ENCODE measurements around the gene KATNBL1.

KATNBL1 gene

DNA sequence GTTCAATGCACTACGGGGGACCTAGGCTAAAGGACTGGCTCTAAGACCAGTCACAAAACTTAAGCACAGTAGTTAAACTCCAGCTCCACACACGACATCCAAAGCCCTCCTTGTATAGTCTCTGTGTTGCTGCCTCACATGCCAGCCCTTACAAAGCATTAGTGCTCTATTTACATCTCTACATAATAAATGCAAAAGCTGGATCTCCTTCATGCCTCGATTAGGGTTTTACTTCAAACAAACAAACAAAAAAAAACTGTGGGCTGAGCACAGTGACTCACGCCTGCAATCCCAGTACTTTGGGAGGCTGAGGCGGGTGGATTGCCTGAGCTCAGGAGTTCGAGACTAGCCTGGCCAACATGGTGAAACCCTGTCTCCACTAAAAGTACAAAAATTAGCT is 98.4 kb downstream of the KATNBL1 start:
- DNase-seq, result no peak

DNA sequence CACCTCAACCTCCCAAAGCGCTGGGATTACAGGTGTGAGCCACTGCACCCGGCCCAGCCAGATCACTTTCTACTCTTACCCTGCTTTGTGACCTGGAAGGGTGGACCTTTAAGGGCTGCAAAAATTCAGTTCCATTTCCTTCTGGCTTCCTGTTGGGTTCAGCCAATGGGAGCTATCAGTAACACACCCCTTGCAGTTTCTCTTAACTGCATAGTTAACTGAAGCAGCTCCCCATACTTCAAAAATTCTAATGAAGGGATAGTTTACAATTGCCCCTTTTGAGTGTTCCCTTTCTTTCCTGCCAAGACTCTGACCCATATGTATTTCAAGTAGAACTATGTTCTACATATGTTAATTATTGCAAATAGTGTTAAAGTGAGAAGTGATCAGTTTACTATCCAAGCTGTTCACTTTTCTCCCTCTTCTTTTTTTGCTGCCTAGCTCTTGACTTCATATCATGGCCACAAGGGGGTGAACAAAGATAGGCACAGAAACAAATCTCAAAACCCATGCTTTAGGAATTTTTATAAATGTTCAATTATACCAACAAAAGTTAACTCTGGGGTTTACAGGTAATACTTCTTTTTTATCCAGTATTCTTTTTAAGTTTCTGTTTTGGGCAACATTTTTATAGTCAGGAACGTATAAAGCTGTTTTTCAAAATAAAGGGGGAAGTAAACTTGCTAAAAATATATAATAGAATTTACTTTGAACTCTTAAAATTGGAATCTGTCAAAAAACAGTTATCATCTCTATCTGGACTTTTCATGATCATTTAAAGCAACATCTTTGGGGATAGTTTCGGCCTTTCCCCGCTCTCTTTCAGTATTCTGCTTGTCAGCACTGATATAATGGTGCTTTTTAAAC is 99.9 kb downstream of the KATNBL1 start:
- DNase-seq, result no peak

DNA sequence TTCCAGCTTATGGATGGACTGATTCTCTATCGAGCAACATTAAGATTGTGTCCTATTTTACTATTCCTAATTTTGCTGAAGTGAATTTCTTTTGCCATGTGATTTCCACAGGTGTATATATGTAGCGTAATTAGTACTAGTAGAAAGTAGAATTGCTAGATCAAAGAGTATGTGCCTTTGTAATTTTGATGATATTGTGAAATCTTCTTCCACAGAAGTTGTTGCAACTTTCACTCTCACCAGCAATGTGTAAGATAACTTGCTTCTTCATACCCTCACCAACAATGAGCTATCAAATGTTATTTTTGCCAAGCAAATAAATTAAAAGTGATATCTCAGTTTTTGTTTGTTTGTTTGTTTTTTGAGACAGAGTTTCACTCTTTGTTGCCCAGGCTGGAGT is 102.6 kb downstream of the KATNBL1 start:
- DNase-seq, result no peak

DNA sequence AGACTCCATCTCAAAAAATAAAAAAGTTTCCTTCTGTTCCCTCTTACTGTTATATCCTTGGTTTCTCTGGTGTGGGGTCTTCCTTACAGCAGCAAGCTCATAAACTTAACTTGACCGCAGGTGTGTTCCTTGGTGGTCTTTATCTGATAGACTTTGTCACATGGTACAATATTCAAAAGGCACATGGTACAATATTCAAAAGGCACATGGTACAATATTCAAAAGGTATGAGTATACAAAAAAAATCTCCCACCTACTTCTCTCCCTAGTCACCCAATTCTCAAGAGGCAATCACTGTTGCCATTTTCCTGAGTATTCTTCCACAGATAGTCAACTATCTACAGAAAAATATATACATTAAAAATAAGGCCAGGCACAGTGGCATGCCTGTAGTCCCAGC is 103.5 kb downstream of the KATNBL1 start:
- DNase-seq, result no peak

DNA sequence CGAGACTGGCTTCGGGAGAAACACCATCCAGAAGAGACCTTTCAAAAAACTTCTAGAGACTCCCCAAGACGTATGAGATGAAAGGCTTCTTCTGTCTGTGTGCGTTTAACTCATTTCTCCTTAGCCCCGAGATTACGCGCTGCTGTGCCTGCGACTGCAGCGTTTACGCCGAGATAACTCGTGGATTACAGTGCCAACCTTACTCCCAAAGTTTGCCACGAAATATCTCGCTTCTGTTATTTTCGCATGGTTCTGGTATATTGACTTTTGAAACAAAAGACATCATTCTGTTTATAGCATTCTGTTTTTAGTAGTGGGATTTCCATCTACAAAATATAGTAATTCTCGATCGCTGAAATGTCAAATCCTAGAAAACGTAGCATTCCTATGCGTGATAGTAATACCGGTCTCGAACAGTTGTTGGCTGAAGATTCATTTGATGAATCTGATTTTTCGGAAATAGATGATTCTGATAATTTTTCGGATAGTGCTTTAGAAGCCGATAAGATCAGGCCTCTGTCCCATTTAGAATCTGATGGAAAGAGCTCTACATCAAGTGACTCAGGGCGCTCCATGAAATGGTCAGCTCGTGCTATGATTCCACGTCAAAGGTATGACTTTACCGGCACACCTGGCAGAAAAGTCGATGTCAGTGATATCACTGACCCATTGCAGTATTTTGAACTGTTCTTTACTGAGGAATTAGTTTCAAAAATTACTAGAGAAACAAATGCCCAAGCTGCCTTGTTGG is 107.5 kb downstream of the KATNBL1 start:
- no peak for DNase-seq

DNA sequence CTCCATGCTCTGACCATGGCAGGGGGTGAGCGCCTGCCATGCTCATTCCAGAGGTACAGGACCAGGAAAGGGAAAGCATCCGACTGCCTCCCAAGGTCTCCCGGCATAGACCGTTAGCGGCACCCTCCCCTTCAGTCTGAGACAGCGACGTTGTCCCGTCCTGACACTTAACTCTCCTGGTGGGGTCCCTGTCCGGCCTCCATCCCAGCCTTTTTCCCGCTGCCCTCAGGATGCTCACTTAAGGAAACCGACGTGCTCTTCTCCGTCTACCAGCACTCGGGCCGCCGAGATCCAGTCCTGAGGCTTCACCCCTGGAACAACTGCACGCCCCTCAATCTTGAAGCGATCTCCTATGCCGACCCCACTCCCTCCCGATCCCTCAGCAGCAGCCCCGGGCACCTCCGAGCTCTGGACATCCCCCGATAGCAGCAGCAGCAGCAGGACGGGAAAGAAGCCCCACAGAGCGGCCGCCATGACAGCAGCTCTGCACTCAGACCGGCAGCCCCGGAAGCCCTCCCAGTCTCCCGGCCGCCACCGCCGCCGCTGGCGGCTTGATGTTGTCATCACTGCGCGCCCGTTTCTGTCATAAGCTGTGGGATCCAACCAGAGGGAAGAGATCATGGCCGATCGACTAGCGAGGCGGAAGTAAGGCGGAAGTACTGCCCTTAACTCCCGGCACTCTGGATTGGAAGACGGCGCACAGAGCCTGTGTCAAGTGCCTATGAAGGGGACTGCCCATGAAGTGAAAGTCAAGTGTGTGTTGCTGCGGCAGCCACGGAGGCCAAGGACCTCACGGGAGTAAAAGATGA is 108.3 kb downstream of the KATNBL1 start, which contains the start of the genes EMC7 and PGBD4:
EMC7 (minus strand) TSS at position 497 of the 809 bp plus-strand sequence; CDS start at position 474, 23 bp downstream.
PGBD4 (plus strand) TSS at position 718 of the 809 bp plus-strand sequence. CDS start 449 bp downstream, outside the sequence.
- peak; percentile 91 for DNase-seq

DNA sequence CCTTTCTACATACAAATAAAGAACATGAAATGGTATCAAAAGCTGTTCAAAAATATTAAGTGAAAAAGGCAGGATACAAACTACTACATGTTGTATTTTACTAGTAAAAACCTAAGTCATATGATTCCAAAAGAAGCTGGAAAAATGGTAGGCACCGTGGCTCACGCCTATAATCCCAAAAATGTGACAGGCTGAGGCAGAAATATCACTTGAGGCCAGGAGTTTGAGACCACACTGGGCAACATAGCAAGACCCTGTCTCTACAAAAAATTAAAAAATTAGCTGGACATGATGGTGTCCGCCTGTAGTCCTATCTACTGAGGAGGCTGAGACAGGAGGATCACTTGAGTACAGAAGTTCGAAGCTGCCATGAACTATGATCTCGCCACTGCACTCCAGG is 110.0 kb downstream of the KATNBL1 start:
- DNase-seq, result no peak
